ENCODE measurements around the gene CHCHD3.

Gene CHCHD3

DNA sequence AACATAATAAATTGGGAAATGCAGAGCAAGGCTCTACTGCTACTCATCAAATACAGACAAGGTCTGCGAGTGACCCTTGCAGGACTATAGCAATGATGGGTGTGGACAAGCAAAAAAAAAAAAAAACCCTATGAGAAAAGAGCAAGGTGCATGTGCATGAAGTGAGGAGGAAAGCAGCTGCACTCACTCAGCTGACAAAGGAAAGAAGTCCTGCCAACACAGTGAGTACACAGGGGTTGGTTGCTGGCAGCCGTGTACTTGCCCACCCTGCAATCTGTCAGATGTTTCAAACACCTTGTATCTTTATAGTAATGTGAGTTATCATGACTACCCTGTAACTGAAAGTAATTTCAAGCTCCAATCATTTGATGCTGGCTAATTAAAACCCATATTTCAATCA, 20.5 kb downstream of the CHCHD3 start:
- TF ChIP-seq, protein P1, sequence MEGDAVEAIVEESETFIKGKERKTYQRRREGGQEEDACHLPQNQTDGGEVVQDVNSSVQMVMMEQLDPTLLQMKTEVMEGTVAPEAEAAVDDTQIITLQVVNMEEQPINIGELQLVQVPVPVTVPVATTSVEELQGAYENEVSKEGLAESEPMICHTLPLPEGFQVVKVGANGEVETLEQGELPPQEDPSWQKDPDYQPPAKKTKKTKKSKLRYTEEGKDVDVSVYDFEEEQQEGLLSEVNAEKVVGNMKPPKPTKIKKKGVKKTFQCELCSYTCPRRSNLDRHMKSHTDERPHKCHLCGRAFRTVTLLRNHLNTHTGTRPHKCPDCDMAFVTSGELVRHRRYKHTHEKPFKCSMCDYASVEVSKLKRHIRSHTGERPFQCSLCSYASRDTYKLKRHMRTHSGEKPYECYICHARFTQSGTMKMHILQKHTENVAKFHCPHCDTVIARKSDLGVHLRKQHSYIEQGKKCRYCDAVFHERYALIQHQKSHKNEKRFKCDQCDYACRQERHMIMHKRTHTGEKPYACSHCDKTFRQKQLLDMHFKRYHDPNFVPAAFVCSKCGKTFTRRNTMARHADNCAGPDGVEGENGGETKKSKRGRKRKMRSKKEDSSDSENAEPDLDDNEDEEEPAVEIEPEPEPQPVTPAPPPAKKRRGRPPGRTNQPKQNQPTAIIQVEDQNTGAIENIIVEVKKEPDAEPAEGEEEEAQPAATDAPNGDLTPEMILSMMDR (conservative IDR thresholded peaks at IDR 0.05), result no peak

GRCh38 chr7:133060004-133060403, 21.9 kb downstream of the CHCHD3 start:
- H3K27ac ChIP-seq, result peak overlapping the region; percentile 69
- TF ChIP-seq, protein P1 (conservative IDR thresholded peaks at IDR 0.05), result no peak

More for the DNA sequence above, 20.5 kb downstream of the CHCHD3 start:
- H3K27ac ChIP-seq, result peak overlapping the region; percentile 69; the same call in 1 of the 2 replicates

DNA sequence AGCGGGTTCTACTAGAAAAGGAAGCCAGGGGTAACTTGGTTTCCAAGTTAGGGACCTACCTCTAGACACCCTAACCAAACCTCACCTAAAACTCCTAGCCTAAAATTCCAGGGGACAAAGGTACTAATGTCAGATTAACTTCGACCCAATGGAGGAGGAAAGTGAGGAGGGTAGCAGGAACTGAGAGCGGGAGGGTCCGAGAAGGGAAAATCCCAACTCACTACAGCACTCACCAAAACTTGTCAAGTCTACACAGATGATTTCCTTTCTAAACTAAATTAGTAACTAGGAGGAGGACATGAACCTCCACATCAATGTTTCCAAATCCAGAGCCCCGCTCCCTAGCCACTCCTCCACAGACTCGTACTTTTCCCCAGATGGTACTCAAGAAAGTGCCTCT, 22.6 kb downstream of the CHCHD3 start:
- TF ChIP-seq, protein P1 (conservative IDR thresholded peaks at IDR 0.05), result no peak
- H3K27ac ChIP-seq, result peak overlapping the region; percentile 69

GRCh38 chr7:133056370-133057238, 25.3 kb downstream of the CHCHD3 start:
- peak overlapping the region; percentile 24 for H3K27ac ChIP-seq
- TF ChIP-seq, protein P1 (conservative IDR thresholded peaks at IDR 0.05), result no peak

DNA sequence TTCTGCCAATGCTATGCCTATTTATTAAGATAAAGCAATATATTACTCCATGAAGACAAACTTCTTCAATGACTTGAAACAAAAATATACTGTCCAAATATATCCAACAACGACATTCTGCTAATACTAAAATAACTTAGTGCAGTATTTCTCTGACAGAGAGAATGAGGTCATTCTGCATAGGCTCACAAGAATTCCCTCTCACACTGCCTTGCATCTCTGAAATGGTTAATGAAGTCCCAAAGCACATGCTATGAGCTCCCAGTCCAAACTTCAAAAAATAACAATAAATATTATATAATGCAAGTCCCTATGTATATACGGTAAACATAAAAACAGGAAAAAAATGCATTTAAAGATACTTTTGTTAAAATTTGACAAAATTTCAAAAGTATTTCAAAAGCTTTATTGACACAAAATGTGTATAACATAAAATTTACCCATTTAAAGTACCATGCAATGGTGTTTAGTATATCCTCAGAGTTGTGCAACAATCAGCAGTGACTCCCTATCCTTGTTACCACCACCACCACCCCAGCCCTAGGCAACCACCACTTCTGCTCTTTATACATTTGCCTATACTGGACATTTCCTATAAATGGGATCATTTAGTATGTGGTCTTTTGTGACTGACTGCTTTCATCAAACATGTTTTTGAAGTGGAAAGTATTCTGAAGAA, 27.6 kb downstream of the CHCHD3 start:
- TF ChIP-seq, protein P1 (conservative IDR thresholded peaks at IDR 0.05), result no peak
- no peak overlapping the region for H3K27ac ChIP-seq

DNA sequence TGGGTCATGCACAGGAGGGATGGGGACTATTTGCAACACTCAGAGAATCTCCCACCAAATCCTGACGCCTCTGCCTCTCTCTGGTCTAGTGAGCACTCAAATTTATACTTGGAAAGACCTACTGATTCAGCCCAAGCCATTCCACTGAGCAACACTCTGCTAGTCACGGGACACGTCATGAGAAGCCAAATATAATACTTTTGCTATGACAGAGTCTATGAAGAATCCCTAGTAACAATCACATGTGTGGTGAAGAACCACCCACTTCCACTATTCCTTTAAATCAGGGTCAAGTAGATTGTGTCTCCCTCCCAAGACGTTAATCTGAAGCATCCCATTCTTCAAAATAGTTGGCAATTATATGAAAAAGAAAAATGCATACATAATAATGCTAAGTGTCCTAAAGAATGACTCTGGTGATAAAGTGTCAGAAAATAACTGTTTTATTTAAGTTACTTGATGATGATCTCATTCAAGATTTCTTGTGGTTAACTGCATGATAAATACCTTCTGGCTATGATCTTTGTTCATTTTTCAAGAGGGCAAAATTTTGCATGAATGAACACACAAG, 28.5 kb downstream of the CHCHD3 start:
- TF ChIP-seq, protein P1 (conservative IDR thresholded peaks at IDR 0.05), result no peak
- no peak overlapping the region for H3K27ac ChIP-seq

DNA sequence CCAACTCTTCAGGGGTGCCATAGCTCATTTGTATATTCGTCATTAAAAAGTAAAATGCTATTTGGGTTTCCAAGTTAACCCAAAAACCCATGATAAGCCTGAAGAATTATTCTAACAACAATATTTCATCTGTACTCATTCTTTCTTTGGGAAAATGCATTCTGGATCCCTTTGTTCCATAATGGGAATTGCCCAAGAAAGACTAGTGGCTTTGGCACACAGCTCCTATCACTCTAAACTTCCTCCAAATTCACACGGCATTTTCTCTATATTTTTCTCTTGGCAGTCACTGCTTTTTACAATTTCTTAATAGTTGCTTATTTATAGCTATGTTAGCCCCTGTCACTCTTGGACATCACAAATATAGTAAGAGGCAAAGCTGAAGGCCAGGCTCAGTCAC, 29.1 kb downstream of the CHCHD3 start:
- TF ChIP-seq, protein P1 (conservative IDR thresholded peaks at IDR 0.05), result no peak
- no peak overlapping the region for H3K27ac ChIP-seq
